ENCODE measurements around the gene TFAP2A. TPM values are rescaled to one million over a fixed set of nuclear protein-coding genes. Genes with fewer than 3 reads are reported as not detected.

Gene TFAP2A
- total RNA-seq, 2 donors from 2014 or later, result 0.14 TPM; not detected in 1

- no peak for DNase-seq (ENCODE audit: low spot score in 2 of 2)
Measured at GRCh38 chr6:10408457-10408856, 6.4 kb downstream of the TFAP2A start.

GRCh38 chr6:10407674-10408054 lies 7.2 kb downstream of the TFAP2A start:
- Mint-ChIP-seq H3K9me3 (peaks cover 14 to 17% of the 10 kb centered on the region in 2 donors), H3K27ac (no peak overlapping the region), H3K36me3 (peaks cover 37 to 60% of the 10 kb centered on the region in 2 donors)
- ATAC-seq (no peak), DNase-seq (ENCODE audit: low spot score in 2 of 2) (no peak)

More at GRCh38 chr6:10408457-10408856, 6.4 kb downstream of the TFAP2A start:
- ATAC-seq, result no peak
- H3K36me3 Mint-ChIP-seq, result peaks cover 42 to 62% of the 10 kb centered on the region in 2 donors
- peaks cover 14 to 17% of the 10 kb centered on the region in 2 donors for H3K9me3 Mint-ChIP-seq
- no peak overlapping the region for H3K27ac Mint-ChIP-seq

DNA sequence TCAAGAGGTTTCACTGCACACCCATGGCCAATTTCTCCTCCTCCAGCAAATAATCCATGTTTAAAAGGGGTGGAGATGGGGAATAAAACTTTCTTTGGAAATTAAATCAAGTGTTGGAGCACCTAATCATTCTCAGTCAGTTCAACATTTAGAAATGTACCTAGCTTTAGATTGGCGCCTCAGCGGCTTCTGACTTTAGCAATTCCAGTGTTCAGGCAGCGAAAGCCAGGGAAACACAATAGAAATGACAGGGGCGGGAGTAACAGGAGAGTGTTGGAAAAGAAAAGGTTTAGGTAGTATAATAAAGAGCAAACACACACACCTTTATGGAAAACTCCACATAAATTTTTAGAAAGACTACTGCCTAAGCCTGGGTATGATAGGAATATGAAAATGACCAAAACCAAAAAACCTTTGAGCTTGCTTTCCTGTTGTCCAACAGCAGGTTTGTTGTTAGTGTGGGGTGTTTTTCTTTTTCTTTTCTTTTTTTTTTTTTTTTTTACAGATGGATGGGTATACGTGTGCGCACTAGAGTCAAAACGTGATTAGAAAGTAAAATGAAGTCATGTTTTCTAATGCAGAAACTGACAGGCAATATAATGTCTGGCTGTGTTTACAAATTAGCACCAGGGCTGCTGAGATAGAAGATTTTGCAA lies 7.7 kb downstream of the TFAP2A start:
- DNase-seq (ENCODE audit: low spot score in 2 of 2), result no peak
- H3K36me3 Mint-ChIP-seq, result peaks cover 36 to 58% of the 10 kb centered on the region in 2 donors
- H3K27ac Mint-ChIP-seq, result no peak overlapping the region
- H3K9me3 Mint-ChIP-seq, result peaks cover 17 to 18% of the 10 kb centered on the region in 2 donors
- no peak for ATAC-seq

DNA sequence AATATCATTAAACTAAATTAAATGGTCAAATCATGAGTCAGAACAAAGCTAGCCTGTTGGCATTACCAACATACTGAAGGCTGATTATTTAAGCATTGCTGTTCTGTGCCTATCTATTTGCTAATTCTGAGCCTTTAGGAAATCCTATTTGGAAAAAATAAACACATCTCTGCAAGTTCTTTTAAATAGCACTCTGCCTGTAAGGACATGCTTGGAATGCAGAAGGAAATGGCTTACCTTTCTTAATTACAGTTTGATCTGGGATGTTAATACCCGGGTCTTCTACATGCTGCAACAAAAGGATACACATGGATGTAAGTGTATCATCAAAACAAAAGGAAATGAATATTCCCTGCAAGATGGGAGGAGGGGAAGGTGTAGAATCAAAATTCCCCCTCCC lies 8.3 kb downstream of the TFAP2A start:
- DNase-seq (ENCODE audit: low spot score in 2 of 2), result no peak
- Mint-ChIP-seq H3K27ac (no peak overlapping the region), H3K9me3 (peaks cover 18 to 22% of the 10 kb centered on the region in 2 donors), H3K36me3 (peaks cover 30 to 52% of the 10 kb centered on the region in 2 donors)
- ATAC-seq, result no peak

DNA sequence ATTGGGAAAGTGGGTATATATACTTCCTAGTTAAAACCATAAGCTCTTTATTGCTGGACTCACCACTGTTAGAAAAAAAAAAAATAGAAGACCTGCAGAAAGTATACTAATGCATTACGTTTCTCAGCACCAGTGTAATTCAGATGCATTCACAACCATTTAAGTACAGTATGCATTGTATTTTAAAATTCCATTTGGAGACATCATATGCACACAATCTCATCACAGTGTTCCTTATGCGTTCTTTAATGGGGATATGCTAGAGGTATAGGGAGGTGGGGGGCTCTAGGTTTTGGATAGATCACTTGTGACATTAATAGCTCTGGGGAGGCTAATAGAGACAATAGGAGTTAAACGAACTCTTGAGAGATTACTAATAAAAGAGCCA lies 9.4 kb downstream of the TFAP2A start:
- peaks cover 26 to 49% of the 10 kb centered on the region in 2 donors for H3K36me3 Mint-ChIP-seq
- DNase-seq (ENCODE audit: low spot score in 2 of 2) (no peak), ATAC-seq (no peak)
- H3K9me3 Mint-ChIP-seq, result peaks cover 23 to 24% of the 10 kb centered on the region in 2 donors
- H3K27ac Mint-ChIP-seq, result no peak overlapping the region

- ATAC-seq, result no peak
- DNase-seq (ENCODE audit: low spot score in 2 of 2), result no peak
- Mint-ChIP-seq H3K9me3 (peaks cover 20 to 24% of the 10 kb centered on the region in 2 donors), H3K27ac (no peak overlapping the region), H3K36me3 (peaks cover 26 to 45% of the 10 kb centered on the region in 2 donors)
Measured at GRCh38 chr6:10404799-10405512, 9.9 kb downstream of the TFAP2A start.

DNA sequence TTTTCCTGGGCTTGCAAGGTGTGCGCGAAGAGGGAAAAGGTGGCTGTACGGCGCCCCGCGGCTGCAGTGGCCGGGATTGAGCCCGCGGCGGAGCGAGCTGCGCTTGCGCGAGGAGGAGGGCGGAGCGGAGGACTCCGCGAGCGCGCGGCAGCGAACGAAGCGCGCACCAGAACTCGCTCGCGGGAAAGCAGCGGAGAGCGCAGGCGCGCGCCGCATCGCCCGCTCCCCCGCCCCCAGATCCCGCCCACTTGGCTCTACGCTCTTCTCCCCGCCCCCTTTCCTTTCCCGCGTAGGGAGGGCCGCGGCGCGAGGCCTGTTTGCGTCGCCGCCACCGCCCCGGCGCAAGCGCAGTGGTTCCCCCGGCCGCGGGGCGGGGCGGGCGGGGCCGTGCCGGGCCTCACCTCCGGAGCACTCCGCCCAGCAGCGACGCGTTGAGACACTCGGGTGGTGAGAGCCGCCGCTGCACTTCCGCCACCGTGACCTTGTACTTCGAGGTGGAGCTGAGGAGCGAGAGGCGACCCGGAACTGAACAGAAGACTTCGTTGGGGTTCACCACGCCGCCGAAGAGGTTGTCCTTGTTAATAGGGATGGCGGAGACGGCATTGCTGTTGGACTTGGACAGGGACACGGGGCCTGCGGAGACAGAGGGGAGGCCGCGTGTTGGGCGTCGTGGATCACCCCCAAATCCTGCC lies 10.6 kb downstream of the TFAP2A start:
- Mint-ChIP-seq H3K36me3 (peaks cover 23 to 38% of the 10 kb centered on the region in 2 donors), H3K27ac (no peak overlapping the region), H3K9me3 (peaks cover 15 to 20% of the 10 kb centered on the region in 2 donors)
- DNase-seq (ENCODE audit: low spot score in 2 of 2), result peak; percentile 88 to 93
- peak; percentile 96 to 97 for ATAC-seq

DNA sequence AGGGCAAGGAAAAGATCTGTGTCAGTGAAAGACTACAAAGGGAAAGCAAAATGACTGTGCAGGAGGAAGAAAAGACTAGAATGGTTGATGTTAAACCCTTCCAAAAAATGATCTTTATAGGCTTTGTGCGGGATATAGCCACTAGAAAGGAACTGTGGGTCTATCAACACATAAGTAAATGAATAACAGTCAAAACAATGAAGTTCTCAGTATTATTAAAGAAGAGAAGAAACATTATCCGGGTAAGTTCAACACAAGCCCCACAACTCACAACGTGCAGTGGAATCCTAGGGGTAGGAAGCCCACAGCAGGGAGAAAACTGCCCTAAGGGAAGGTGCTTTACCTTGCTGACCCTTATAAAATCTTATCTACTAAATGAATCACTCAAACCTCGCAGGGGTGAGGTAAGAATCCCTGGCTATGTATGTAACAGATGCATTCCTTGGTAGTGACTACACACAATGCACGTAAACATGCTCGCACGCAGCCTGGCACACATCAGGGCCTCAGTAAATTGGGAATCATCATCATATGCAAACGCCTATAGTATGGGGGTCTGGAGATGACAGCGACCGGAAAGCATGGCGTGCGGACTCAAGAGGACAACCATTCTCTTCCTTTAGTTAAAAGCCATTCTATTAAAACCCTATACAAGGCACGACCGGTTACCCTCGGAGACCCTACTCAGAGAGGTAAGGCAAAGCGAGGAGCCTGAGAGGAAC lies 11.3 kb downstream of the TFAP2A start:
- DNase-seq (ENCODE audit: low spot score in 2 of 2), result no peak
- peak in 1 of 2 donors; percentile 6 for ATAC-seq
- Mint-ChIP-seq H3K27ac (no peak overlapping the region), H3K36me3 (peaks cover 28 to 42% of the 10 kb centered on the region in 2 donors), H3K9me3 (peaks cover 18 to 25% of the 10 kb centered on the region in 2 donors)

- Mint-ChIP-seq H3K9me3 (peaks cover 18 to 25% of the 10 kb centered on the region in 2 donors), H3K27ac (no peak overlapping the region), H3K36me3 (peaks cover 32 to 38% of the 10 kb centered on the region in 2 donors)
- DNase-seq (ENCODE audit: low spot score in 2 of 2), result no peak
- ATAC-seq, result no peak
Measured at GRCh38 chr6:10402648-10403311, 12.1 kb downstream of the TFAP2A start.

GRCh38 chr6:10401632-10402223 lies 13.1 kb downstream of the TFAP2A start:
- ATAC-seq, result no peak
- peak overlapping the region in 1 of 2 donors; percentile 58 for H3K27ac Mint-ChIP-seq
- peaks cover 36 to 43% of the 10 kb centered on the region in 2 donors for H3K36me3 Mint-ChIP-seq

GRCh38 chr6:10401004-10401536 lies 13.8 kb downstream of the TFAP2A start:
- Mint-ChIP-seq H3K9me3 (peaks cover 21 to 25% of the 10 kb centered on the region in 2 donors), H3K36me3 (peaks cover 37 to 40% of the 10 kb centered on the region in 2 donors), H3K27ac (no peak overlapping the region)
- no peak for DNase-seq (ENCODE audit: low spot score in 2 of 2)
- no peak for ATAC-seq

More at GRCh38 chr6:10401632-10402223, 13.1 kb downstream of the TFAP2A start:
- no peak for DNase-seq (ENCODE audit: low spot score in 2 of 2)
- peaks cover 21 to 25% of the 10 kb centered on the region in 2 donors for H3K9me3 Mint-ChIP-seq

- H3K9me3 Mint-ChIP-seq, result peaks cover 20 to 21% of the 10 kb centered on the region in 2 donors
- DNase-seq (ENCODE audit: low spot score in 2 of 2) (no peak), ATAC-seq (no peak)
- peaks cover 33 to 36% of the 10 kb centered on the region in 2 donors for H3K36me3 Mint-ChIP-seq
- no peak overlapping the region for H3K27ac Mint-ChIP-seq
Measured at GRCh38 chr6:10400330-10400729, 14.5 kb downstream of the TFAP2A start.

DNA sequence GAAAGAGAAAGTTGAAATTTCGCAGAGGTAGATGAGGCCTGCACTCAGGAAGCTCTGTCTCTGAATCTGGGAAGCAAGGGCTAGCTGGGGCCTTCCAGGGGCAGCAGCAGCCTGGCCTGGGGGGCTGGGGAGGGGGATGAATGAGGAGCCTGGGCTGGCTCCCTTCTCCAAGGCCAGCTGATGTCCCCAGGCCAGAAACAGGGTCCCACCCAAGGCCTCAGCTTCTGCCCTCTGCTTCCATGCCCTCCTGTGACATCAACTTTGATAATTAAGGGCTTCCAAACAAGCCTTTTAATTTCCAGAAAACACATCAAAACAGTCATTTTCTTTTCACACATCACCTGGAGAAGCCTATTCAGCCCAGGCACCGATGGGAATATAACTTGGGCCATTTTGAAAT lies 15.4 kb downstream of the TFAP2A start:
- Mint-ChIP-seq H3K9me3 (peaks cover 17 to 21% of the 10 kb centered on the region in 2 donors), H3K27ac (no peak overlapping the region), H3K36me3 (peaks cover 24 to 32% of the 10 kb centered on the region in 2 donors)
- ATAC-seq (no peak), DNase-seq (ENCODE audit: low spot score in 2 of 2) (no peak)

DNA sequence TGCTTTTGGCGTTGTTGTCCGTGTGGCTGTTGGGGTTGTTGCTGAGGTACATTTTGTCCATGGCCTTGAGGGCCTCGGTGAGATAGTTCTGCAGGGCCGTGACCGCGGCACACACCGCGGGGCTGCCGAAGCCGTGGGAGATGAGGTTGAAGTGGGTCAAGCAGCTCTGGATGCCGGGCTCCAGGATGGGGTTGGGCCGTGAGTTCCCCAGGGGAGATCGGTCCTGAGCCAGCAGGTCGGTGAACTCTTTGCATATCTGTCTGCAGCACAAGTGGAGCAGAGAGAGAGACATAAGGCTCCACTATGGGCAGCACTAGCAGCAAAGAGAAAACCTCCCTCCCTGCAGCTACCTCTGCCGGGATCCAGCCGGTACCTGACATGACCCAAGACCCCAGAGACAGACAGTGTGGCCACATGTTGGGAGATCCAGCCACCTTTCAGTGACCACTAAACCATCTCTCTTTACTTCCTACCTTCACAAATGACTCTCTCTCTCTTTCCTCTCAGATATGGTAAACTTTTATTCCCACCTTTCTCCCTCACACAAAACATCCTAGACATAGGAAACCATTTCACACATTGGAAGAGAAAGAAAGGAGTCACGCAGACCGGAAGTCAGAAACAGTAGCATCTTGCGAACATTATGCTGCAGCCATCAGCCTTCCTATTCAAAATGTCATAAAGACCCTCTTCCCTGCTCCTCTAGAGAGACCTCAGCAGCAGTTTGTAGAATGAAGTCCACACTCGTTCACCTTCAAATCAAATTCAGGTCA lies 16.2 kb downstream of the TFAP2A start:
- peaks cover 17 to 21% of the 10 kb centered on the region in 2 donors for H3K9me3 Mint-ChIP-seq
- H3K36me3 Mint-ChIP-seq, result peaks cover 21 to 35% of the 10 kb centered on the region in 2 donors
- no peak for ATAC-seq
- no peak overlapping the region for H3K27ac Mint-ChIP-seq
- DNase-seq (ENCODE audit: low spot score in 2 of 2), result no peak
